HG02623 (cell line): ENCODE data around the gene KCNA10.

Experiments
- ATAC-seq: cut with Tn5 transposase; IDR thresholded peaks from one replicate; pipeline ENCODE4 v1.9.1; 2021; ENCODE audit warnings: moderate library complexity; ENCODE audit not compliant: unreplicated experiment

Gene KCNA10

DNA sequence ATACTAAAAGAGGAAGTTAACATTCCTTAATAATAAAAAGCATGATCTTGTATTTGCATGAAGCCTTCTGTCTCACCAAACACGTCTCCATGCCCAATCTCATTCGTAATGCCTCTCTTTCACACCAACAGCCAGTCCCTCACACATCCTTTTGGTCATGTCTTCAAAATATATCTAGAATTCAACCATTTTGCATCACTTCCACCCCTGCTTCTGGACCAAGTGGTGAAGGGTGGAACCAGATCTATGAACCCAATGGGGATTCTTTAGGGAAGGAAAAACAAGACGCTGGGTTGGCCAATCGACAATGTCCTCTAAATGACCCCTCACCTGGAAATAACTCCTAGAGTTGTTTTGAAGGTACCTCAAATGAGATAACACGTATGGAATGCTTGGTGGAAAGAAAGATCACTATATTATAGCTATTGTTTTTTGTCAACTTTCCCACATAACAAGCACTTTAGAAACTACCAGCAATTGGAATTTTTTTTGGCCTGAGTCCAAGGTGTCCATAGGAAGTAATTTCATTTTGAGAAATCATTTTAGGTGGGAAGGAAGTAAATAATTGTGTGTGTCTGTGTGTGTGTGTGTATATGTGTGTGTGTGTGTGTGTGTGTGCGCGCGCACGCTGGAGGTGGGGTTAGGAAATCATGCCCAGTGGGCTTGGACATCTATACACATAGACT is at the start of gene KCNA10:
Gene KCNA10 (minus strand): TSS at position 51 of the 686 bp plus-strand sequence. CDS start 388 bp downstream, outside the sequence.
- ATAC-seq, result no peak

DNA sequence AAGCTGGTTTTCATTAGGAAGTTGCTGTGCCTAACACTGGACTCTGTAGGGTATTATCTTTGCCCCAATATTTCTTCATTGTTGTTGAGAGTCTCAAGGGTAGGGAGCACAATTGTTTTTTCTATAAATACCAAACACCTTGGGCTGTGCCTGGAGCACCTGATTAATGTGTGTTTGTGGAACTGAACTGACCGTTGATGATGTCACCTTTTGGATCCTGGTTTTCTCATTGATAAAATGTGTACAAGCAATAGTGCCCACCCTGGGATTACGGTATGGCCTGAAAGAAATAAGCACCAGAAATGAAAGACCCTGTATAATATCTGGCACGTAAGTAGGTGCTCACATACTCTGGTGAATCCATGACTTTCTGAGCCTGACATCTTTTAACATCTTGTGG is 47.9 kb upstream of the KCNA10 start:
- ATAC-seq, result no peak

DNA sequence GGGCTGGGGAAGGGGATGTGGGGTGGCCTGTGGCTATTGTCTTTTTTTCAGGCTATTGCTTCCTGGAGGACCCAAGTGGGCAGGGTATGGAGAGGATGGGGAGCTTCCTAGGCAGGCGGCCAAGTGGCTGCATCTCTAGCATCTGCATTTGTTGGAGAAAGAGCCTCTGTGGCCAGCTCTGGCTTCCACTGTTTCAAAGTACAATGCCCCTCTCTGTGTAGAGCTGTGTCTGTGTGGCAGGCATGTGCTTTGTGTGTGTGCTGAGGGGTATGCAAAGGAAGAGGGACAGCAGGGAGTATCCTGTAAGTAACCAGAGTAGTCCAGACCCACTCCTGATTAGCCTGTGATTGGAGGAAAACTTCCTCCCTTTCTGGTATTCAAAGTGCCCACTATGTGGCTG is 46.6 kb upstream of the KCNA10 start:
- ATAC-seq, result no peak

DNA sequence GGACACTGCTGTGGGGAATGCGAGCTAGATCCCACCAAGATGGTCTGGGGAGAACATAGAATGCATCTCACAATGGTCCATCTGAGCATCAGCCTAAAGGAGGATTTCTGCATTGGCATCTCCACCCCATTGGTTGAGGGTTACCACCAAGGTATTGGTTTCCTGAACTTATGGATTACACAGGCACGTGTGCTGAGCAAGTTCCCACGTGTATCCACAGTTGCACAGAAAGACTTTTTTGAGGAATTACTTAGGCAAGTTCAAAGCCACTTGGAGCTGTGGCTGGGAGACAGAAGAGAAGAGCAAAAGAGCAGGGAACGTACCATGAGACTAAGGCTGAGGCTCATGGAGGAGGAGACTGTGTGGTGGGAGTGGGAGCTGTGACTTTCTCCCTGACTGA is 44.1 kb upstream of the KCNA10 start:
- ATAC-seq, result no peak

DNA sequence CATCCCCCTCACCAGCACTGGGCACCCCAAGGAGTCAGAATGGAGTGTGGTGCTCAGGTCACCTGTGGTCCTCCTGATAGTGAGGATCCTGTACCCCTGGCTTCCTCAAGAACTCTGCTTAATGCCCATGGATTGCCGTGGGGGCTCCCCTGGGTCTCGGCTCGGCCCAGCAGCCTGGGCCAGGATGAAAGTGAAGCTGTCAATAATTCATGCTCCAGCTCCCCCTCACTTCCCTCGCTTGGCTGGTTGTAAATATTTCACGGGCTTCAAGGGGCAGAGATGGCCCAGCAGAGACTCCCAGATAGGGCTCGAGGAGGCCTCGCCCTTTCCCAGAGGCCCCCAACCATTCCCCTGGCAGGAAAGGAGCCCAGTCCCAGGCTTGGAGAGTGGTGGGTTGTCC is 42.6 kb upstream of the KCNA10 start:
- no peak for ATAC-seq

DNA sequence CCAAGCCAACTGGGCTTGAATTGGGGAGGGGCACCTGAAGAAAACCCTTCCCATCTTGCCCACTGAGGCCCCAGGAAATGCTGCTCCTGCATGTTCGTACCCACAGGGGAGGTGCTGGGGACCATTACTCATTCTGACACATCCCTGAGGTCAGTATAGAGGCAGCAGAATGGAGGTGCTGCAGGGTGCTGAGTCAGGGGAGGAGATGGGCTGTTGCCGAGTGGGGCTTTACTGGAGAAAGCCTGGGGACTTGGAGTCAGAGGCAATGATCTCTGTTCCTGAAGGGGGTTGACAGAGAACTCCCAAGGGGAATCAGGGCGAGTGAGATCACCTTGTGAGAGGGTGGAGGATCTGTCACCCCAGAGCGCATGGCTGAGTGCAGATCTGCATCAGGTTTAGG is 40.2 kb upstream of the KCNA10 start:
- ATAC-seq, result no peak

DNA sequence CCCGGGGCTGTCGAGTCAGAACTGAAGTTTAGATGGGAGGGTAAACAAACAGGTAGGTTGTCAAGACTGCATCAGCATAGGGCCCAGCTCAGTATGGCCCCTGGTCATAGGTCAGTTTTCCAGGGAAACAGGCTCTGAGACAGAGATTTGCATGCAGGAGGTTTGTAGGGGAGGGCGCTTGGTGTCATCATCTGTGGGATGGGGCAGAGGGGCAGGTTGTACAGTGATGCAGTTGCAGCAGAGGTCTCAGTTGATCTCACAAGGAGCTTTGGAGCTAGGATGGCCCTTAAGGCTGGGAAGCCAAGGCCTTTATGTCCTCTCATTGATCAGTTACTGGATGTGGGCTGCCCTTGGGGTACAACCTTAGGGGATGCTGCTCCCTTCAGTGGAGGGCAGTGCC is 38.5 kb upstream of the KCNA10 start:
- ATAC-seq, result no peak

DNA sequence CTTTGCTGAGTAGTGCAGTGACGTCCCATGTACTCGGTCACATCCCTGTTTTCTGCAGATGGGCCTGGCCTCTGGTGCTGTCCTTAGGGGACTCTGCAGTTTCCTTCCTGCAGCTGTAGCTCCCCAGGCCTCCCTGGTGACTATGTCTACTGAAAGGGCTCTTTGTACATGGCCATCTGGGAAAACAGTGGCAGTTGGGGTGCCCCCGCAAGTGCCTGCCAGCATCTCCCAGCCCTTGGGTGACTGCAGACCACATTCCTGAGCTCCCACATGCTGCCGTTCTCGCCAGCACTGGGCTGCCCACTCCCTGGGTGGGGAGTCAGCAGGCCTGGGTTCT is 37.5 kb upstream of the KCNA10 start:
- ATAC-seq, result no peak

DNA sequence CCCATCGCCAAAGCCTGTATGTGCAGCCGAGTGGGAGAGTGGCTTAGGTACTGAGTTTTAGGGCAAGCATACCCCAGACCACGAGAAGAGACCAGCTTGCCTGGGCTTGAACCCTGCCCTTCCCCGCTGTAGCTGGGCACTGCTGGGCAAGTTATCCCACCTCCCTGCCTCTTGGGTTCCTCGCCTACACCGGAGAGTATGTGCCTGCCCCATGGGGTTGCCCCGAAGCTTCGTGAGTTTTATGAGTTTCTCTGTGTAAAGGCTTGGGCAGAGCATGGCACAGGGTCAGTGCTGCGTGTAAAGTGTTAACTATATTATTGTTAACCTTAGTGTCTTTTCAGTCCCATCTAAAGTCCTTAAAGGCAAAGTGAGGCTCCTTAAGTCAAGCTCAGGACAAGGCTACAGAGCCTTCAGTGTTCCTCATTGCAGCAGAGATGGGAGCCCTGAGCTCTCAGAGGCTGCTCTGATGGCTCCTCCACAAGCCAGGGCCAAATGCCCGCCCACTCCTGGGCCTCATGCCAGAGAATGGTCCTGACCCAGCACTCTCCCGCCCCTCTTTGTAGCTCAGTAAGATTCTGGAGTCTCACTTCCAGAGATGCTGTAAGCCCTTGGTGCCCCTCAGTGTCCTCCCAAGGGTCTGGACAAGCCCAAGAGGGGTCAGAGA is 37.0 kb upstream of the KCNA10 start:
- no peak for ATAC-seq

DNA sequence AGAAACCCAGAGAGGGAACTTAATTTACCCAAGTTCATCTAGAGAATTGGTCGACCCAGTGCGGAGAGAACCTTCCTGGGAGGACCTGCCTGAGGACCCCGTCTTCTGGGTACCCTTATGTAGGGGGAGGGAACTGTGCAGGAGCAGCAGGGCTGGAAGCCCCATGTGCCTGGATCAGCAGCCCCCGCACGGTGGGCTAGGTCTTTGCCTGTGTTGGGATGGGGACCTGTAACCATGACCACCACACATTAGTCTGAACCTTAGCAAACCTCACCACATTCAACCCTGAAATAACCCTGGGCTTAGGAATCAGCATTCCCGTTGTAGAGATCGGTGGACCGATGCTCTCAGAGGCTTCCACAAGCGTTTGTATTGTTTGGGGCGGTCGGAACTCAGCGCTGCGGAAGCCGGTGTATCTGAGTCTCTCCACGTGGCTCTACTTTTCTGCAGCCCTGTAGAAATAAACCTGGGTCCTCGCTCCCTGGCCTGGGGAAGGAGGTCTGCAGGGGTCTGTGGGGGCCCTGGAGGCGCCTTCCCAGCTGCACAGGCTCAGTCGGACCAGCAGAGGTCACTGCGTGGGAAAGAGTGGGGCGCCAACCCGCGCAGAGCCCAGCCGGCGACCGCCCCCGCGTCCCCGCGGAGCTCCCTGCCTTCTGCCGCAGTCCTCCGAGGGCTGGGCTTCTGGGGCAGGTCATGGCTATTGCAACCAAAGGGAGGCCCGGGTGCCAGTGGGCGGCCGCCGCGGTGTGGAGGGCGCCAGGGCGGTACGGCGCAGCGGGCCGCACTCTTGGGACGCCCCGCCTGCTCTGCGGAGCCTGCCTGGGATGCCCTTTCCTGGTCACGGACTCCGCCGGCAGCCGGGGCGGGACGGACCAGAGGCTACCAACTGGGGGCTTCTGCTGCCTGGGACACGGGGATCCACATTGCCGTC is 36.2 kb upstream of the KCNA10 start:
- ATAC-seq, result no peak

DNA sequence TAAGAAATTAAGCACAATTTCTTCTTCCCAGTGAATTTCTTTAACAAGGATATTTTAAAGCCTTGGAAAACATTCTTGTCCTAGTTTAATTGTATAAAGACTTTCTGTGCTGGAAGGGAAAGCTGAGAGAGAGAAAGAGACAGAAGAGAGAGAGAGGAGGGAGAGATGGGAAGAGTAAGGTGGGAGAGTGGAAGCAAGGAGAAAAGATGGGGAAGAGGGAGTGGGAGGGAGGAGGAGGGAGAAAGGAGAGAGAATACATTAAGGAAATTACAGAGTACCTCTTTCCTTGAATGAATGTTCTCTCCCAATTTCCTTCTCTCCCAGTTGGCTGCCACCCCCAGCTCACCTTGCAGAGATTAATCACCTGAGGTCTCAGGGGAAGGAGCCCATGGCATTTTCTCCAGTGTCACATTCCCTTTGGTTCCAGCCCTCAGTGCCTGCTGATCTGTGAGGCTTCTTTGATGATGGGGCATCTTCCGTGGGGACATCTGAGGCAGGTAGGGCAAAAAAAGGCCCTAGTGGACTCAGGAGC is 32.4 kb upstream of the KCNA10 start:
- ATAC-seq, result no peak

DNA sequence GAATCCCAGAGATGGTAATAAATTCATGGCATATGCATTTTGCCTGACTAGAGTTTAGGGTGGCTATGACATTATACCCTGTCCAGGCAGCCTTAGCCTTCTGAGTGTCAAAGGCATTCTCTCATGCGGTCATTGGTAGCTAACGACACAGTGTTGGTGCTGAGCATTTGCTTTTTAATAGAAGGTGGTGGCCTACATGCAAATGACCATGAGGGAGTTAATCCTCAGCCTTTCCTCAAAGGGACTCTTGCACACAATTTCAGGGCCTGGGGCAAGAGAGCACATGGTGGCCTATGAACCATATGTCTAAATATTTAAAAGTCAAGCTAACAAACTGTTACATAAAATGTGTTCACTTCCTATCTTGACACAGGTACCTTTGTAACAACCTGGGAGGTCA is 30.9 kb upstream of the KCNA10 start:
- no peak for ATAC-seq

DNA sequence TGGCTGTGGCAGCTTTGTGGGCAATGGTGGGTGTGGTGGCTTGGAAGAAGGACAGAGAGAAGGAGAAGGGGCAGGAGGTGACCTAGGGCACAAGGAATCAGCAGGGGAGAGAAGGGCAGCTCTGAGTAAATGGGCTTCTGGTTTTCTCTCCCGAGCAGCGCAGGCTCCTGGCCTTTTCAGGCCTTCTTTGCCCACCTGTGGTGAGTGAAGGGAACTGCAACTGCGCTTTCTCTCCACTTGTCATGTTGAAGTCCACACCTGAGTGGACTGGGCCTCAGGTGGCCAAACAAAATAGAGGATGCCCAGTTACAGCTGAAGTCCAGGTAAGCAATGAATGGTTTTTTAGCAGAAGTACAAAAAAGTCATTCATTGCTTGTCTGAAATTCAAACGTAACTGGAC is 29.4 kb upstream of the KCNA10 start:
- no peak for ATAC-seq

DNA sequence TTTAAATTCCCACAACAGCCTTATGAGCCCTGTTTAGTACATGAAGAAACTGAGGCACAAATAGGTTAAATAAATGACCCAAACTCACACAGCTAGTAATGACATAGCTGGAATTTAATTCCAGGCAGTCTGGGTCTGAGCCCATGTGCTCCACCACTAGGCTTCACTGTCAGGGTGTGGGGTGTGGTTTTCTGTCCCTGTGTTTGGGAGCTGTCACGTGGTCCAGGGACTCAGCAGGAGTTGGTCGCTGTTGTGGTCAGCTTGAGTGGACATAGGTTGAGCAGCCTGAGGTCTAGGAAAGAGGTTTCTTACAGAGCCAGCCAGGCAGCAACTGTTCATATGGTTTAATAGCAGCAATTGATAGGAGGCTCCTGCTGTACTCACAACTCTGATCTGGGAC is 28.0 kb upstream of the KCNA10 start:
- ATAC-seq, result no peak

DNA sequence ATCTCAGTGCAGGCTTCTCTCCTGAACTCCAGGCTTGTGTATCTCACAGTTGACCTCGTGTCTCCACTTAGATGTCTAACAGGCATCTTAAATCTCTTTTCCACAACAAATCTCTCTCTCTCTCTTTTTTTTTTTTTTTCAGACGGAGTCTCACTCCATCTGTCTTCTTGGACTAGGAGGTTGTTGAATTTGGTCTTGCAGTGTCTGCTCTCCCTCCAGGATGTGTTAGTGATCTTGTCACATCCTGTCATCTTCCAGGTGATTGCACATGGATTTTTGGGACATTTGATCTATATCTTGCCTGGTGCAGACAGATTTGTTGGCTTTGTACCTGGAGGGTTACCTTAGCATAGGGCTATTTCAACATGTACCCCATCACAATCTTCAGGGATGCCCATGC is 26.5 kb upstream of the KCNA10 start:
- no peak for ATAC-seq

DNA sequence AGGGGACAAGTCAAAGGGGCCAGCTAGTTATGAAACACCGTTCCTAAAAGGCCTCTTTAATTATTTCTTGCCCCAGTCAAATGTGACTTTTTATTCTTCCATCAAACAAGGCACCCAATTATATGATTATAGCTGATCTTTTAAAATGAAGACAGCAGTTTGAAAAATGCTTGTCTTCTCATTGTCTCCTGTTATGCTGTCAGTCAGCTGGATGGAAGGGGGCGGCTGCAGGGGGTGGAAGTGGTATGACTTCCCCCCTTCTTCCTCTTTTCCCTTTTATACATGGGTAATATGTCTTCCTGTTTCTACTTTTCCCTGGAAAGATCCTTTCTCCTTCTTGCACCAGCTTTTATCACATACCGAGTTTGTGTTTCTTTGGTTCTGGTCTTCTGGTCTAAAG is 25.8 kb upstream of the KCNA10 start:
- ATAC-seq, result no peak

DNA sequence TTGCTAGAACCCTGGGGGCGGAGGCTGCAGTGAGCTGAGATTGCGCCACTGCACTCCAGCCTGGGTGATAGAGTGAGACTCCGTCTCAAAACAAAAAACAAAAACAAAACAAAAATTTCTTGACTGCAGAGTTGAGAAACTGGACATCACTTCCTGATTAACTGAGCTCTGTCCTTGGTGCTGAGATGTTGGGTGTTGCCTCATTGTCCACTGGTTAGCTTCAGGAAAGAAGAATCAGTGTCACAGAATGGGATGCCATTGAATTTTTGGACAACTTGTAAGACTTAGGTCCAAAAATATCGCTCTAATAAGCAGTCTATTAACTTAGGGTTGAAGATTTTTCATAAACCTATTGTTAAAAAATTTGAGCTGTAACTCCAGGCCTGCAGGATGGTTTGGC is 23.8 kb upstream of the KCNA10 start:
- no peak for ATAC-seq

DNA sequence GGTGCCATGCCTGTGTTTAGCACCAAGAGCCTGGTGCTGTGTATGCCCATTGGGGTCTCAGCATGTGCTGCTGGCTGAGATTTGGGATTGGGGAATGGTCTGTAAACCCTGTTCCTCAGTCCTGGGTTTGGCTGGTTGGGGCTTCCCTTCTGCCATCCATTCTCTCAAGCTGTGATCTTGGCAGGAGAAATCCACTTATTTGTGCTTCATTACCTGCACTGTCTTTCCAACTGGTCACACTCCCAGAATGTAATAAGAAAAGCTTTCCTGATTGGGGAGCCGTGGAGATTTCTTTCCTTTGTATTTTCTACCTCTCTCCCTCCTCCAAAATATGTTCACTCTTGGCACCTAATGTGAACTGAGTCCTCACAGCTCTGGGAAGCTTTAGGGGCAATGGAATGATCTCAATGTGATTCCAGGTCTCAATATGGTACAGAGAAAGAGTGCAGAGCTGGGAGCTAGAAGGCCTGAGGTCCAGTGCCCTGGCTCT is 23.0 kb upstream of the KCNA10 start:
- ATAC-seq, result no peak

DNA sequence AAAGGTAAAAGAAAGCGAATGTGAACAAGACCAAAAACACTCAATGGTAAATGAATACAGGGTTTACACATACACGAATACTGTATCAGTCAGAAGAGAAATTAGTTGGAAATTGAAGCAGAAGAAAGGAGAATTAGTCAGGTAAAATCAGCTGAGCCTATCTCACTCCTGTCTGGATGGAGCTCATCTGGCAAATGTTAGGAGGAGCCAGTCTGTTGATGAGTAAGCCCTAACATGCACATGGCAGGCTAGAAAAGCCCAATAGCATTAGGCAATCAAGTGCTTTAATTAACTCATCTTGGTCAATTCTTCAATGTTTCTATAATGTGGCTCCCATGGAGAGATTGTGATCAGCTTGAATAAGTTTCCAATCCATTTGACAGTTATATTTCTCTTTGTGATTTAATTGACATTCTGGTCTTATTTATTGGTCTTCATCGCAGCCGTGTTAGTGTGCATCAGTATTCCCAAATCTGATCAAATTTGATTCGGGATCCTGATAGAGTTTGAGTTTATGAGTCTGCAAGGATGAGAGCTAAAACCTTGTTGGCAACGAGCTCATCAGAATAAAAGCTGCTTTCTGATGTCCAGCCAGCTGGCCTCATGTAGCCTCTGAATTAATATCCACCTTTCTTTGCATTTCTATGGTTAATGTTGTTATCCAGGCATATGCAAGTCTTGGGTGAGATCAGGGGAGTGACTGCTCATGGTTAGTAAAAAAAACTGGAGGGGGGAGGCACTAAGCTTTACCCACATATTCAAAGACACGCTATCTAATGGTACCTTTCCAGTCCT is 22.1 kb upstream of the KCNA10 start:
- ATAC-seq, result no peak

DNA sequence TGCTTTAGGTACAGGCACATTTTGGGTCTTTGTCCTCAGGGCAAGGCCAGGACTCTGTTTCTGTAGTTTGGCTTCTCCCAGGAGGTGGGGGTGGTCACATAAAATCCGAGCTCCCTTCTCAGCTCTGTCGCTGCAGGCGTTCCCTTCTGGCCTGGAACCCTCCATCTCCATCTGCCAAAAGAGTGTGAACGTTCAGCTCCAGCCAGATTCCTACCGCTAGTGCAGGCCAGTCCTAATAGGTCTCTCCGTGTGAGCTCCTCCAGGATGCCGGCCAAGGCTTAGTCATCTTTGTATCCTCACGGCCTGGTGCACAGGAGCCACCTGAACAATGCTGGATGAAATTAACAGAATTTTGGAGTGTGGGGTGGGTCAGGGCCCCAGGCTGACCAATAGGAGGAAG is 19.9 kb upstream of the KCNA10 start:
- ATAC-seq, result no peak

DNA sequence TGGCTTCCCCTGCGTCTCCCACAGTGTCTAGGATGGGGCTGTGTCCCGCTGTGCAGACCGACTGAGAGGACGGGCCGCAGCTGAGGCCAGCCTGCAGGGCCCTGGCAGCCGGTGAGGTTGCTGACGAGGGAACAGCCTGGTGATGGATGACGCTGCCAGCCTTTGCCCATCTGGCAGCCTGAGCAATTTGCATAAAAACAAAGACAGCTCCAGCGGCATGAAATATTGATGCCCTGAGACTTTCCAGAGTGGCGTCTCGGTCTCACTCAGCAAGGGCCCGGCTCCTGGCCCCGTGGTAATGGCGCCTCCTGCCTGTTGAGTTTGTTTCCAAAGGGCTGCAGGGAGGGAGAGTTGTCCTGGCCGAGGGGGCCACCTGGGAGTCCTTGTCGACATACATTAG is 19.1 kb upstream of the KCNA10 start:
- no peak for ATAC-seq
